Measurements from ENCODE around the gene STK11IP.

Gene STK11IP

DNA sequence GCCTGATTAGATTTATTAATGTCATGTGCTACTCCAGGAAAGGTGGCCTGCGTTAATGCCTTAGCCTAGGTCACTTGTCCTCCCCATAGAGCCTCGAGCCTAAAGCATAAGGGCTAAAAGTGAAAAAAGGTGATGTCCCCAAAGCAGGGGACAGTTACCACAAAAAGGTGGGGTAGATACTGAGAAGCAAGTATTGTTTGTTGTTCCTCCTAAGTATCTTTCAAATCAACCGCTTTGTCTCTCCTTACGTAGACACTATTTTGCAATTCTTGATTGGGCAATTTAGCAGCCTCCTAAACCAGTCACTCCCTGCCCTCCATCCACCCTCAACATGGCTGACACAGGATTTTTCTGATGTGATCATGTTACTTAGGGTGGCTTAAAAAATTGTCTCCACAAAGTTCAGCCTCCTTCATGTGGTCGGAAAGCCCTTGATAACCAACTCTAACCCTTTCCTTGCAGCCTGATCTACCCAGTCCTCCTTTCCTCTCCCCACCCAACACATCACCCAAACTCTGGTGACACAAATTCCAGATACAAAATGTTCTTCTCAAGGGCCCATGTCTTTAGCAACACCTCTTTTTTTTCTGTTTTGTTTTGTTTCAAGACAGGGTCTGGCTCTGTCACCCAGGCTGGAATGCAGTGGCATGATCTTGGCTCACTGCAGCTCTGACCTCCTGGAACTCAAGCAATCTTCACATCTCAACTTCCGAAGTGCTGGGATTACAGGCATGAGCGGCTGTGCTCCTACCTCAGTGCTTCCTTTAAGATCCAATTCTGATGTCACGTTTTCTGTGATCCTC lies 18.6 kb upstream of the STK11IP start:
- H3K27ac ChIP-seq (replicated peaks), result peak overlapping the region; percentile 45
- no peak overlapping the region for H3K4me3 ChIP-seq (replicated peaks; ENCODE audit: insufficient read depth, low read length)
- DNase-seq (ENCODE audit: low read depth in 1 of 2, low spot score in 1 of 2), result peak; percentile 80 to 98
- H3K27me3 ChIP-seq (ENCODE audit: insufficient read depth, poor library complexity, severe bottlenecking), result no peaks in the 10 kb centered on the region
- TF ChIP-seq REST (IDR thresholded peaks at IDR 0.05; ENCODE audit: insufficient replicate concordance, low read depth) (no peak), SPI1 (IDR thresholded peaks at IDR 0.05; ENCODE audit: borderline replicate concordance, low read depth) (no peak), GABPA (IDR thresholded peaks at IDR 0.05; ENCODE audit: low read depth) (no peak), POLR2AphosphoS5 (IDR thresholded peaks at IDR 0.05; ENCODE audit: low read depth) (no peak)
- TF ChIP-seq, protein P1, sequence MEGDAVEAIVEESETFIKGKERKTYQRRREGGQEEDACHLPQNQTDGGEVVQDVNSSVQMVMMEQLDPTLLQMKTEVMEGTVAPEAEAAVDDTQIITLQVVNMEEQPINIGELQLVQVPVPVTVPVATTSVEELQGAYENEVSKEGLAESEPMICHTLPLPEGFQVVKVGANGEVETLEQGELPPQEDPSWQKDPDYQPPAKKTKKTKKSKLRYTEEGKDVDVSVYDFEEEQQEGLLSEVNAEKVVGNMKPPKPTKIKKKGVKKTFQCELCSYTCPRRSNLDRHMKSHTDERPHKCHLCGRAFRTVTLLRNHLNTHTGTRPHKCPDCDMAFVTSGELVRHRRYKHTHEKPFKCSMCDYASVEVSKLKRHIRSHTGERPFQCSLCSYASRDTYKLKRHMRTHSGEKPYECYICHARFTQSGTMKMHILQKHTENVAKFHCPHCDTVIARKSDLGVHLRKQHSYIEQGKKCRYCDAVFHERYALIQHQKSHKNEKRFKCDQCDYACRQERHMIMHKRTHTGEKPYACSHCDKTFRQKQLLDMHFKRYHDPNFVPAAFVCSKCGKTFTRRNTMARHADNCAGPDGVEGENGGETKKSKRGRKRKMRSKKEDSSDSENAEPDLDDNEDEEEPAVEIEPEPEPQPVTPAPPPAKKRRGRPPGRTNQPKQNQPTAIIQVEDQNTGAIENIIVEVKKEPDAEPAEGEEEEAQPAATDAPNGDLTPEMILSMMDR (IDR thresholded peaks at IDR 0.05; ENCODE audit: insufficient read depth, low read length), result no peak

- no peak for DNase-seq (ENCODE audit: low read depth in 1 of 2, low spot score in 1 of 2)
- no peak overlapping the region for H3K27ac ChIP-seq (replicated peaks)
- no peaks in the 10 kb centered on the region for H3K27me3 ChIP-seq (ENCODE audit: insufficient read depth, poor library complexity, severe bottlenecking)
- no peak overlapping the region for H3K4me3 ChIP-seq (replicated peaks; ENCODE audit: insufficient read depth, low read length)
- no peak for TF ChIP-seq SPI1 (IDR thresholded peaks at IDR 0.05; ENCODE audit: borderline replicate concordance, low read depth)
- TF ChIP-seq REST (IDR thresholded peaks at IDR 0.05; ENCODE audit: insufficient replicate concordance, low read depth), result no peak
- TF ChIP-seq, protein P1 (IDR thresholded peaks at IDR 0.05; ENCODE audit: insufficient read depth, low read length), result no peak
- TF ChIP-seq GABPA (IDR thresholded peaks at IDR 0.05; ENCODE audit: low read depth), result no peak
- TF ChIP-seq POLR2AphosphoS5 (IDR thresholded peaks at IDR 0.05; ENCODE audit: low read depth), result no peak
These were observed 16.3 kb upstream of the STK11IP start for GRCh38 chr2:219581346-219581745.

GRCh38 chr2:219591091-219591490 lies 6.6 kb upstream of the STK11IP start:
- no peak overlapping the region for H3K27ac ChIP-seq (replicated peaks)
- TF ChIP-seq, protein P1 (IDR thresholded peaks at IDR 0.05; ENCODE audit: insufficient read depth, low read length), result no peak
- no peaks in the 10 kb centered on the region for H3K27me3 ChIP-seq (ENCODE audit: insufficient read depth, poor library complexity, severe bottlenecking)
- no peak overlapping the region for H3K4me3 ChIP-seq (replicated peaks; ENCODE audit: insufficient read depth, low read length)
- no peak for DNase-seq (ENCODE audit: low read depth in 1 of 2, low spot score in 1 of 2)

- TF ChIP-seq POLR2AphosphoS5 (IDR thresholded peaks at IDR 0.05; ENCODE audit: low read depth) (no peak), REST (IDR thresholded peaks at IDR 0.05; ENCODE audit: insufficient replicate concordance, low read depth) (no peak), SPI1 (IDR thresholded peaks at IDR 0.05; ENCODE audit: borderline replicate concordance, low read depth) (no peak), GABPA (IDR thresholded peaks at IDR 0.05; ENCODE audit: low read depth) (no peak)
- TF ChIP-seq, protein P1 (IDR thresholded peaks at IDR 0.05; ENCODE audit: insufficient read depth, low read length), result no peak
- no peak for DNase-seq (ENCODE audit: low read depth in 1 of 2, low spot score in 1 of 2)
These were observed 4.9 kb upstream of the STK11IP start for GRCh38 chr2:219592736-219593135.

More at GRCh38 chr2:219592736-219593135, 4.9 kb upstream of the STK11IP start:
- Histone ChIP-seq H3K27me3 (ENCODE audit: insufficient read depth, poor library complexity, severe bottlenecking) (no peaks in the 10 kb centered on the region), H3K27ac (replicated peaks) (no peak overlapping the region), H3K4me3 (replicated peaks; ENCODE audit: insufficient read depth, low read length) (no peak overlapping the region)
